ENCODE data around the gene STK35. TPM values are rescaled to one million over a fixed set of nuclear protein-coding genes. Genes with fewer than 3 reads are reported as not detected.
A peak's percentile ranks its signal among the peaks of the same experiment; 100 is the strongest.

The STK35 gene
- total and polyA plus RNA-seq, 2 of the 13 experiments (the other 11 are each of a cell fraction or from before 2014, with no cell fraction given): 27.4 to 29.8 TPM

GRCh38 chr20:2103461-2104153, 2.0 kb downstream of the STK35 start:
- H3K27ac ChIP-seq (ENCODE audit: extremely low read length, insufficient read depth, low read length): peak overlapping the region; percentile 100
- H3K9ac ChIP-seq (ENCODE audit: insufficient read depth, low read depth, low read length): peak overlapping the region; percentile 97
- FAIRE-seq (no peak), ATAC-seq (peak; percentile 18), DNase-seq (ENCODE audit: low spot score) (peak; percentile 72)
- H2AFZ ChIP-seq (ENCODE audit: low read length): no peak overlapping the region
- 1% methylated on average over 13 of the region's 13 CpGs for WGBS (ENCODE audit: low lambda C conversion rate)
- in situ Hi-C loops (cut with HindIII; ENCODE audit: extremely low pct_ligation_motif_present, low pct_unique_long_range_greater_than_20kb): no loop called here
- BruUV-seq (replicated peaks): TSS peak; percentile 36
- peaks cover 25 to 34% of the 10 kb centered on the region in 2 experiments for H3K36me3 ChIP-seq (replicated peaks in 1 of 2; ENCODE audit: control insufficient read depth in 1 of 2, insufficient read depth in 2 of 2, low read length in 2 of 2)
- peaks cover 40% of the 10 kb centered on the region for H4K20me1 ChIP-seq (ENCODE audit: insufficient read depth, low read length)
- H3K9me3 ChIP-seq (ENCODE audit: low read length): no peaks in the 10 kb centered on the region
- H3K4me1 ChIP-seq (ENCODE audit: insufficient read depth, low read length): peaks cover 66% of the 10 kb centered on the region
- H3K79me2 ChIP-seq (ENCODE audit: insufficient read depth, low read length): peaks cover 55% of the 10 kb centered on the region
- intact Hi-C loops (cut with micrococcal nuclease; ENCODE audit: unreplicated experiment): no loop called here
- POLR2A ChIA-PET: interaction anchor here (0.8 to 3.1 kb wide), 16 partner anchors 9 to 373 kb away, joined by 3 to 9 read pairs (median 3); partner anchors contain the start of gene SNRPB
- H3K27me3 ChIP-seq (ENCODE audit: control insufficient read depth in 1 of 2, insufficient read depth in 2 of 2, low read length in 2 of 2): no peaks in the 10 kb centered on the region; a peak in 1 of 5 replicates
- CTCF ChIA-PET (ENCODE audit: low intra/inter-chr PET ratio, low total read pairs): no interaction called here
- H3K4me2 ChIP-seq (ENCODE audit: low read depth, low read length): peak overlapping the region; percentile 99
- H3K4me3 ChIP-seq (replicated peaks in 1 of 3; ENCODE audit: insufficient read depth in 1 of 3, low read depth in 2 of 3, low read length in 3 of 3): peak overlapping the region; percentile 71 to 96 (median 74)
- TF ChIP-seq ZFP82 (CRISPR knock-in tag; IDR thresholded peaks at IDR 0.05; ENCODE audit: borderline replicate concordance) (no peak), SPEN (CRISPR knock-in tag; IDR thresholded peaks at IDR 0.05; ENCODE audit: low read depth) (peak; percentile 35; the same call in 1 of the 2 replicates), SMC3 (IDR thresholded peaks at IDR 0.05; ENCODE audit: low read length) (no peak), ZFP36L1 (CRISPR knock-in tag; IDR thresholded peaks at IDR 0.05) (no peak; the same call in 1 of the 2 replicates), NFATC3 (CRISPR knock-in tag; IDR thresholded peaks at IDR 0.05) (0 out of 2 replicates have a peak, but pooled peaks have one; percentile 8), HIVEP1 (CRISPR knock-in tag; IDR thresholded peaks at IDR 0.05) (peak; percentile 60; the same call in 1 of the 2 replicates), CCAR2 (optimal IDR thresholded peaks at IDR 0.05; ENCODE audit: low read depth, low read length) (peak; percentile 52), PHB2 (IDR thresholded peaks at IDR 0.05; ENCODE audit: partially characterized antibody) (no peak), ZNF773 (CRISPR knock-in tag; IDR thresholded peaks at IDR 0.05; ENCODE audit: borderline replicate concordance) (no peak), ZFP37 (CRISPR knock-in tag; IDR thresholded peaks at IDR 0.05; ENCODE audit: borderline replicate concordance) (no peak), PAWR (CRISPR knock-in tag; IDR thresholded peaks at IDR 0.05; ENCODE audit: borderline replicate concordance) (no peak), NR2F1 (CRISPR knock-in tag; IDR thresholded peaks at IDR 0.05) (no peak), NCOR1 (IDR thresholded peaks at IDR 0.05; ENCODE audit: borderline replicate concordance, low read length) (0 out of 2 replicates have a peak, but pooled peaks have one; percentile 40), TGIF2 (CRISPR knock-in tag; IDR thresholded peaks at IDR 0.05) (peak; percentile 23; the same call in 1 of the 2 replicates), ZNF567 (CRISPR knock-in tag; IDR thresholded peaks at IDR 0.05; ENCODE audit: borderline replicate concordance) (no peak), TARDBP (CRISPR knock-in tag; IDR thresholded peaks at IDR 0.05) (no peak), HMGA1 (CRISPR knock-in tag; conservative IDR thresholded peaks at IDR 0.05) (no peak), ZNF317 (CRISPR knock-in tag; IDR thresholded peaks at IDR 0.05) (peak; percentile 80; the same call in 1 of the 2 replicates), ZNF124 (CRISPR knock-in tag; IDR thresholded peaks at IDR 0.05) (no peak), ELK4 (CRISPR knock-in tag; IDR thresholded peaks at IDR 0.05; ENCODE audit: borderline replicate concordance) (no peak), ZNF572 (CRISPR knock-in tag; IDR thresholded peaks at IDR 0.05) (no peak), TEAD2 (CRISPR knock-in tag; IDR thresholded peaks at IDR 0.05) (peak; percentile 2; the same call in 1 of the 2 replicates), RAD51 (IDR thresholded peaks at IDR 0.05; ENCODE audit: borderline replicate concordance) (no peak)
- TF ChIP-seq, protein P1, sequence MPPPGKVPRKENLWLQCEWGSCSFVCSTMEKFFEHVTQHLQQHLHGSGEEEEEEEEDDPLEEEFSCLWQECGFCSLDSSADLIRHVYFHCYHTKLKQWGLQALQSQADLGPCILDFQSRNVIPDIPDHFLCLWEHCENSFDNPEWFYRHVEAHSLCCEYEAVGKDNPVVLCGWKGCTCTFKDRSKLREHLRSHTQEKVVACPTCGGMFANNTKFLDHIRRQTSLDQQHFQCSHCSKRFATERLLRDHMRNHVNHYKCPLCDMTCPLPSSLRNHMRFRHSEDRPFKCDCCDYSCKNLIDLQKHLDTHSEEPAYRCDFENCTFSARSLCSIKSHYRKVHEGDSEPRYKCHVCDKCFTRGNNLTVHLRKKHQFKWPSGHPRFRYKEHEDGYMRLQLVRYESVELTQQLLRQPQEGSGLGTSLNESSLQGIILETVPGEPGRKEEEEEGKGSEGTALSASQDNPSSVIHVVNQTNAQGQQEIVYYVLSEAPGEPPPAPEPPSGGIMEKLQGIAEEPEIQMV (CRISPR knock-in tag; IDR thresholded peaks at IDR 0.05; ENCODE audit: low read depth): no peak

Data from HepG2 (cell line).